GM21723 (cell line): Measurements from ENCODE around the gene EXOC3L4.

ENCODE experiments used
- ATAC-seq: cut with Tn5 transposase; IDR thresholded peaks from one replicate; pipeline ENCODE4 v1.9.1; 2021; ENCODE audit warnings: mild to moderate bottlenecking, moderate library complexity; ENCODE audit not compliant: unreplicated experiment

The EXOC3L4 gene

DNA sequence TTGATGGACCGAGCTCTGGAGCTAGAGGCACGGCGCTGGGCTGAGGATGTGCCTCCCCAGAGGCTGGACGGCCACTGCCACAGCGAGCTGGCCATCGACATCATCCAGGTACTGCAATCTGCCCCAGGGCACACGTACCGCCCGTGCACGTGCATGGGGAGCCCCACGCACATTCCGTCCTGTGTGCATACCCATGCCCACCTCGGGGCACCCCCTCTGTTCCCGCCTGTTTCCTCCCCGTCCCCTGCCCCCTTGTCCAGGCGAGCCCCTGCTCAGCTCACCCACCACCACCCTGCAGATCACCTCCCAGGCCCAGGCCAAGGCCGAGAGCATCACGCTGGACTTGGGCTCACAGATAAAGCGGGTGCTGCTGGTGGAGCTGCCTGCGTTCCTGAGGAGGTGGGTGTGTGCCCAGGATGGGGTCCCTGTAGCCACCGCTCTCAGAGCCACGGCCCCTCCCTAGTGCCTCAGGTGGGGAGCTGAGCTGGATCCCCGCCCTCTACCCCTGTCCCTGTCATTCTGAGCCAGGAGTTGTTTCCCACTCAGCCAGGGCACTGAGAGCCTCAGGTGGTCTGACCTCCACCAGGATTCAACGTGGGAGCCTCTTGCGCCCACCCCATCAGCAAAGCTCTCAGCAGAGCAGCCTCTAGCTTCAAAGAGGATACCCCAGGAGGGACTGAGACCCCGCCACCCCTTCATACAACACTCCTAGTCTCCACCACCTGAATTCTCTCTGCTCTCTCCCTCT, 35.7 kb downstream of the EXOC3L4 start:
- no peak for ATAC-seq

DNA sequence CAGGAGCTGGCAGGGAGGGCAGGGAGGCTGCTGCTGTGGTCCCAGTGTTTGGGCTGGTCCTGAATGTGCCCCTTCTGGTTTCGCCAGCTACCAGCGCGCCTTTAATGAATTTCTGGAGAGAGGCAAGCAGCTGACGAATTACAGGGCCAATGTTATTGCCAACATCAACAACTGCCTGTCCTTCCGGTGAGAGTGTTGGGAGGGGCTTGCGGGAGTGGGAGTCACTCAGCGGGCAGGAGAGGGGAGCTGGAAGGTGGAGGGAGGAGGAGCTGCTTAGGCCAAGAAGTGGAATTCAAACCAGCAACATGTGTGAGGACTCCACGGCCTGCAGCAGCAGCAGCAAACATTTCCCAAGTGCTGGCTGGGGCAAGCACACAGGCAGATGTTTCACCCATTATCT, 36.4 kb downstream of the EXOC3L4 start:
- no peak for ATAC-seq

DNA sequence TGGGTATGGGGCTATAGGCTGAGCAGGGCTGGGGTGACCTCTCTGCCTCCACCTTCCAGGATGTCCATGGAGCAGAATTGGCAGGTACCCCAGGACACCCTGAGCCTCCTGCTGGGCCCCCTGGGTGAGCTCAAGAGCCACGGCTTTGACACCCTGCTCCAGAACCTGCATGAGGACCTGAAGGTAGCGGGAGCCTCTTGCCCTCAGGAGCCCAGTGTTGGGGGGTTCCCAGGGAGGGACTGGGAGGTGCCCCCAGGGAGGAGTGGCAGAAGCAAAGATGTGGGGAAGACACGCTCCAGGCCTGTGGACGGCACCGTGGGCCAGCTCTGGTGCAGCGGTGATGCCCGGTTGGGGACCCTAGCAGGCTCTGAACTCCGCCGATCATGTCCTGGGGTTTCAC, 37.1 kb downstream of the EXOC3L4 start:
- no peak for ATAC-seq

DNA sequence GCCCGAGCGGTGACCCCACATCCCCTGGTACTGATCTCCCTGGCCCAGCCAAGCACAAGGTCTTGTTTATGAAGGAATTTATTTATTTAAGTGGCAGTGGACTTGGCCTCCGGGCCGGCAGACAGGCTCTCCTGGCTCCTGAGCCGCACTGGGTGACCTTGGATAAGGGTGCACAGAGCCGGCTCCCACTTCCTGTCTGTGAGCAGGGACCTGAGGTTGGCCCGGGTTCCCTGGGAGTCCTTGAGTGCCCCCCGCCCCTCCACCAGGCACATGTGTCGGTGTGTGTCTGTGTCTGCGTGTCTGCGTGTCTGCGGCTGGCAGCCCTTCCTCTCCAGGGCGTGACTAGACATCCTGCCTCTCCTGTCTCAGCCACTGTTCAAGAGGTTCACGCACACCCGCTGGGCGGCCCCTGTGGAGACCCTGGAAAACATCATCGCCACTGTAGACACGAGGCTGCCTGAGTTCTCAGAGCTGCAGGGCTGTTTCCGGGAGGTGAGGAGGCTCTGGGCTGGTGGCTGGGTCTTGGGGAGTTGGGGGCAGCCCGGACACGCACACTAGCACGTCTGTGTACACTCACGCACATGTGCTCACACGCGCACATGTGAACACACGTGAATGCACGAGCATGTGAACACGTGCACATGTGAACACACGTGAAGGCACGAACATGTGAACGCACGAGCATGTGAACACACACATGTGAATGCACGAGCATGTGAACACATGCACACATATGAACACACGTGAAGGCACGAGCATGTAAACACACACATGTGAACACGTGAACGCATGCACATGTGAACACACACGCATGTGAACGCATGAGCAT, 38.1 kb downstream of the EXOC3L4 start:
- no peak for ATAC-seq

DNA sequence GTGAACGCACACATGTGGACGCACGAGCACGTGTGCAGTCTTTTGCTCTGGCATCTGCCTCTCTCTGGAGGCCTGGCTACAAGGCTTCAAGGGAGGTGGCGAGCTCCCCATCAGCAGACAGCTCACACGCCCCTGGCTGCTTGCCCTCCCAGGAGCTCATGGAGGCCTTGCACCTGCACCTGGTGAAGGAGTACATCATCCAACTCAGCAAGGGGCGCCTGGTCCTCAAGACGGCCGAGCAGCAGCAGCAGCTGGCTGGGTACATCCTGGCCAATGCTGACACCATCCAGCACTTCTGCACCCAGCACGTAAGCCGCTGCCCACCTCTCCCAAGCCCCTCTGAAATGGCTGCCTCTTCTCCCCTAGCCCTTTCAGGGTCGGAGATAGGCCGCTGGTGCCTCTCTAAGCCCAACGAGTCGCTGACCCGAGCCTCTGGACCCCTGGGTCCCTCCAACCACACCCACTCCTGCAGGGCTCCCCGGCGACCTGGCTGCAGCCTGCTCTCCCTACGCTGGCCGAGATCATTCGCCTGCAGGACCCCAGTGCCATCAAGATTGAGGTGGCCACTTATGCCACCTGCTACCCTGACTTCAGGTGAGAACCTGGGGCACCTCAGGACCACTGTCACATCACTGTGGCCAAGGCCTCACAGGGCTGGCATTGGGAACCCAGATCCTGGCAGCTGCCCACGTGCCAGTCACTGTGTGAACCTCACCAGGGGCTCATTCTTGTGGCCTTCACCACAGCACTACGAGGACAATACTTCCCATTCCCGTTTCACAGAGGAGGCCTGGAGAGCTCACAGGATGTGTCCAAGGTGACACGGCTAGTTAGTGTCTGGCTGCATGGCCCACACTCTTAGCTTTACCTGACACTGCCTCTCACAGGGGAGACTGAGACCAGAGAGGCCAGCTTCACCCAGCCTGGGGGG, 39.0 kb downstream of the EXOC3L4 start:
- ATAC-seq: no peak

DNA sequence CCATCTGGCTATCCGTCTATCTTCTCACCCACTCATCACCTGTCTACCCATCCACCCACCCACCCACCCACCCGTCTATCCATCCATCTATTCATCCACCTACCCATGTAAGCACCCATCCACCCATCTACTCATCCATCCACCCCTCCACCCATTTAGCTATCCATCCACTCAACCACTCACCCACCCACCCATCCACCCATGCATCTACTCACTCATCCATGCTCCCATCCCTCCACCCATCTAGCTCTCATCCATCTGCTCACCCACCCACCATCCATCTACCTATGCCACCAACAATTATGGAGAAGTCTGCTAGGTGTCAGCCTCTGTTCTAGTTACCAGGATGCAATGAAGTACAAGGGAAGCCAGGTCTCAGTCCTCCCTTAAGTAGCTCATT, 39.9 kb downstream of the EXOC3L4 start:
- ATAC-seq: no peak

DNA sequence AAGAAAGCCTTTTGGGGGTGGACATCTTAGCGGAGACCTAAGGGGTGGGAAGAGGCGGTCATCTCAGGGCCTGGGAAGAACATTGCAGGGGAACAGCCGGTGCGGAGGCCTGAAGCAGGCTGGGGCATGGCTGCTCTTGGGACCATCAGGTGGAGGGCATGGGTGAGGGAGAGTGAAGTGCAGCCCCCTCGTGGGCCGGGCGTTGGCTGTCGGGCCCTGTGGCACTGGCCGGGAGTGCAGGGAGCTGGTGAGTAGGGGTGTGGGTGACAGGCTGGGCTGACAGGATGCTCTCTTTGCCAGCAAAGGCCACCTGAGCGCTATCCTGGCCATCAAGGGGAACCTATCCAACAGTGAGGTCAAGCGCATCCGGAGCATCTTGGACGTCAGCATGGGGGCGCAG, 40.4 kb downstream of the EXOC3L4 start:
- ATAC-seq: no peak

DNA sequence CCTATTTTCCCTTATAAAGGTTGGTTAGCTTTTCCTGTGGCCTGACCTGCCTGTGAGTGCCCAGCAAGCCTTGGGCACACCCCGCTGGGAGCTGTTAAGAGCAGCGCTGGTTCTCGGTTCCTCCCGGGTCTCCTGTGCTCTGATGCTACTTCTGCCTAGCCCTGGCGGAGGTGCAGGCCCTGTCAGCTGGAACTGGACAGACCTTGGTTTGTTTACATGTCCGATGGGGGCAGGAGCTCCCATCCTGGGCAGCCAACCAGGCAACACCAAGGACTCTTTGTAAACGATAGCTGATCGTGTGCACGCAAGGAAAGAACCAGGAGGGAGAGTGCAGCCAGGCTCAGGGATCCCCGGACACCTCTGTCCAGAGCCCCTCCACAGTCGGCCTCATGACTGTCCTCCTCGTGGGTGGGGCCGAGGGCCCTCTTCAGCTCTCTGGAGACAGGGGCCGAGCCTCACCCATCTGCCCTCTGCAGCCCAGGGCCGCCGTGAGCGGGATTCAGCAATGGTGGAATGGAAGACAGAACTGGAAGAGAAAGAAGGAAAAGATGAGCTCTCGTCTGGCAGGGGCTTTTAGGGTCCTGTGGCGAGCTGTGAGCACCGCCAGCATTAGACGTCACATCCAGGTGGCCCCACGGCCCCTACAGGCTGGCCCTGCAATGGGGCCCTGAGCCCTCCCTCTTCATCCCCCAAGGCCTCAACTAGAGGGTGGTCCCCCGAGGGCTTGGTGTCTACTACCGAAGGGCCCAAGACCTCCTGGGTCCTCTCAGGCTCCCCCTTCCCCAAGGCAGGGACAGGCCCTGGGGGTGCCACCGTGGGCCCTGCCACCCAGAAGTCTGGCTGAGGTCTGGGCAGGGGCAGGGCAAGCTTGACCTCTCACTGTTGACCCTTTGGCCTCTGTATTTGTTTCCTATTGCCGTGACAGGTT, 41.1 kb downstream of the EXOC3L4 start:
- no peak for ATAC-seq

DNA sequence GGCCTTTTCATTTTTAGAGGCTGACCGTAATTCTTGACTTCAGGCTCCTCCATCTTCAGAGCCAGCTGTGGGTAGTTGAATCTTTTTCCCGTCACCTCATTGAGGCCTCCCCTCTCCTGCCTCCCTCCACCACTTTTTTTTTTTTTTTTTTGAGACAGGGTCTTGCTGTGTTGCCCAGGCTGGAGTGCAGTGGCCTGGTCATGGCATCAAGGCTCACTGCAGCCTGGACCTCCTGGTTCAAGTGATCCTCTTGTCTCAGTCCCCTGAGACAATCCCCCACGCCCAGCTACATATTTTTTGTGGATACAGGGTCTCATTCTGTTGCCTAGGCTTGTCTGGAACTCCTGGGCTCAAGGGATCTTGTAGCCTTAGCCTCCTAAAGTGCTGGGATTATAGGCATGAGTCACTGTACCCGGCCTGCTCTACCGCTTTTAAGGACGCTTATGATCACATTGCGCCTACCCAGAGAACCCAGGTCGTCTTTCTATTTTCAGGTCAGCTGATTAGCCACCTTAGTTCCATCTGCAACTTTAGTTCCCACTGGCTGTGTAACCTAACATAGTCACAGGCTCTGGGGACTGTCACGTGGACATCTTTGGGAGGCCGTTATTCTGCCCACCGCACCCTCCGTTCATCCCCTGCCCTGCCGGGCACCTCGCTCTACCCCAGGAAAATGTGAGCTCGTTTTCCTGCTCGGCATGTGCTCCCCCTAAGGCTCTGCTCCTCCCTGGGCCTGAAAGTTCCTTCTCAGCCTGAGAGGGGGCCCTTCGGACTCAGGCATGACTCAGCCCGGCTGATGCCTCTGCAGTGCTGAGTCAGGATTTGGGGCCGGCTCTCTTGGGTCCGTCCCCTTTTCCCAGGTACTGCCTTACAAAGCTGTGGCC, 42.1 kb downstream of the EXOC3L4 start:
- ATAC-seq: no peak

DNA sequence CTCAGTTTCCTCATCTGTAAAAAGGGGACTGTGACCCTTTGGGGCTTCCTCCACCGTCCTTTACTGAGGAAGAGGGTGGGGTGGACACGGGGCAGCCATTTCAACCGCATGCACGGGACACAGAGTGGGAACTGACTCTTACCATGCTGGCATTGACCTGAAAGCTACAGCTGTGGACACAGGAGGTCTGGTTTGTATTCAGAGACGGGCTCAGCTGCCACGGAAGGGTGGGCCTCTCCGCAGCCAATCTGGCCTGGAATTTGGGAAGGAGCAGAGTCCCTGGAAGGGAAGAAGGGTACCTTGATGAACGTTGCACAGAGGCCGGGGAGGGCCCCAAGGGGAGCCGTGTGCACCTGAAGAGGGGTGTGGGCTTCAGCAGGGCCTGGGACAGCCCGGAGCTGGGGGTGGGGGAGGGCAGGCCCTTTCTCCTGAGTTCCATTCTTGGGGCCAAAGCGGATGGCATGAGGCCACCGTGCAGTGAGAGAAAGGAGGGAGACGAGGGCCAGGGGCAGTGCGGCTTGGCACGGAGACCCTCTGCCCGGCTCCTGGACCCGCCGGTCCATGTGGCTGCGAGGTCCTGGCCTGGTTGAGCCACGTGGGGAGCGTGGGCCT, 43.3 kb downstream of the EXOC3L4 start:
- no peak for ATAC-seq

DNA sequence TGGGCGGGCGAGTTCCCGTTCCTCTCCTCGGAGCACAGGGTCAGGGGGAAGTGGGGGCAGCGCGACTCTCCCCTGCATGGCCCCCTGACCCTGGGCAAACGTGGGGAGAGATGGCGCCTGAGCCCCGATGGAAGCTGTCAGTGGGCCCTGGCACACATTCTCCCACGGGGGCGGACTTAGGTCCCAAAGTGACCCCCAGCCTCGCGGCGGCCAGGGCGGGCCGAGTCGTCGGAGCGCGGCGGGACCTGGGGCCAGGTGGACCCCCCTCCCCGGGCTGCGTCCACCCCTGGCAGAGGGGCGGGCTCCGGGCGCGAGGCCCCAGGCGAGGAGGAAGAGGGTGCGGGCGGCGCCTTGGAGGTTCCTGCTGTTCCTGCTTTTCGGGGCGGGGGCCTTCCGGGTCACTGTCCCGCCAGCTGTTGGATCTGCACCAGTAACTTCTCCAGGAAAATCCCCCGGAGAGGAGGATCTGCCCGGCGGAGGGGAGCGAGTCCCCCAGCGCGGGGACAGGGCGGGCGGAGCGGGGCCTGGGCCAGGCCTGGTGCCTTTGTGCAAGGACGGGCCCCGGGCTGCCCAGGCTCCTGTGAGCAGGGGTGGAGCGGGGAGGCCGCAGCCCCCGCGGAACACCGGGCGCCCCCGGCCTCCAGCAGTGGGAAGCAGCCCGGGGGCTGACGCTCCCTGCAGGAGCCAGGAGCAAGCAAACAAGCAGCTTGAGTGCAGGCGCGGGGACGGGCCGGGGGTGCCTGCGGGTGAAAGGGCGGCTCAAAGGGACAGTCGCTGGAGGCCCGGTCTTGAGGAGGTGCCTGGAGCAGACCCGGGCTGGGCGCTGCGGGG, 44.0 kb downstream of the EXOC3L4 start:
- no peak for ATAC-seq

DNA sequence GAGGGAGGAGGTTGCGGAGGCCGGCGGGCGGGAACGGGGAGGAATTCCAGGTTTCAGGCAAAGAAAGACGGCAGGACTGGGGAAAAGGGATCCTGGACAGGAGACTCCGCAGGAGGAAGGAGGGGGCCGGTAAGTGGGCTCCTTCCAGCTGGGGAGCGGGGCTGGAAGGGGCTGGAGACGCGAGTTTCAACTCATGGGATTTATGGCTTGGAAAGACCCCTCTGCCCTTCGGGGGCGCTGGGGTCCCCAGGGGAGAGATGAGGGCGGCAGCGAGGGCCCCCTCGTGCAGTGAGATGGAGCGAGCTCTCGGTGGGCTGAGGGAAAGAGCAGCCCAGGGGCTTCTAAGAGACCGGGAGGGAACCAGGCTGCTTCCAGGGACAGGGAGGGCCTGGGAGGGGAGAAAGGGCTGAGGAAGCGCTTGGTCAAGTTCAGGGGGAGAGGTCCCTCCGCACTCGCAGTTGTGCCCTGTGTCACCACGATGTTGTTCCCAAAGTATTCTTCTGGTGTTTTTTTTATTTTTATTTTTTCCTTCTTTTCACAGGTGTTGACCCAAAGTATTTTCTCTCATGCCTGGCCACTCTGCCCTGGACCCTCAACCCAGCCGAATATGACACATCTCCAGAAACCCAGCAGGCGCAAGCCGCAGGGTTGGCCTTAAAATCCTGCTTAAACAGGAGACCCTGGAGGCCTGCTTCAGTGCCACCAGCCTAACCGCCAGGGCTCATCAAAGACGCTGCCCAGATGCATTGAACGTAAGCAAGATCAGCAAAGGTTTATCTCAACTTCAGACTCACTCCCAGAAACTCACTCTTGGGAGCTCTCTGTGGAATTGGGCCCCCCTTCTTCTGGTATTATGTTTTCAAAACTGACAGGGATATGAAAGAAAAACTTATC, 44.9 kb downstream of the EXOC3L4 start:
- no peak for ATAC-seq

DNA sequence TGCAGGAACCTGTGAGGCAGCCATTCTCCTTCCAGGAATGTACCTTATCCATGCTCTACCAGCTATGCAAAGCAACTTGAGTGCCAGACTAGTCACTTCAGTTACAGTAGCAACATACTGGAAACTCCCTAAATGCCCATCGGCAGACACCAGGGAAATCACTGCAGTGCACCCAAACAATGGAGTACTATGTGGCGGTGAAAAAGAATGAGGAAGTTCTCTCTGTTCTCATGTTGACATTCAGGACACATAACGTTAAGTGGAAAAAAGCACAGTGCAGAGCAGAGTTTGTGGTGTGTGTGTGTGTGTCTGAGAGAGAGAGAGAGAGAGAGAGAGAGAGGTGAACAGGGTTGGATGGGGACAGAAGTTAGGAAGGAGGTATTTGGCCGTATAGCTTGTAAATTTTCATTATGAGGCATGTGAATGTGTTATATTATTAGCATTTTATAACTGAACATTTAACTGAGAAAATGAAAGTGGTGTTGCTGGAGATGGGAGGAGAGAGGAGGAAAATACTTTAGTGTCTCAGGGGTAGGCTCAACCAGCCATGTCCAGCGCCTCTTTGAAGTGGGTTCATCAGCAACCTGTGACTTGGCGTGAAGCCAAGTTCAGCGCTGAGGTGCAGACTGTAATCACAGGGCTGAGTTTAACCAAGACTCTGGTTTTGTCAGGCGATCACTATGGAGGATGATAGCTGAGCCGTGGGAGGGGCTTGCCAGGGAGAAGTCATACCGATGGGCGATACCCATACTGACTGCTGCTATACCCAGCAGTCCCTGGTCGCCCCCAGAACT, 46.0 kb downstream of the EXOC3L4 start:
- peak; percentile 62 for ATAC-seq

DNA sequence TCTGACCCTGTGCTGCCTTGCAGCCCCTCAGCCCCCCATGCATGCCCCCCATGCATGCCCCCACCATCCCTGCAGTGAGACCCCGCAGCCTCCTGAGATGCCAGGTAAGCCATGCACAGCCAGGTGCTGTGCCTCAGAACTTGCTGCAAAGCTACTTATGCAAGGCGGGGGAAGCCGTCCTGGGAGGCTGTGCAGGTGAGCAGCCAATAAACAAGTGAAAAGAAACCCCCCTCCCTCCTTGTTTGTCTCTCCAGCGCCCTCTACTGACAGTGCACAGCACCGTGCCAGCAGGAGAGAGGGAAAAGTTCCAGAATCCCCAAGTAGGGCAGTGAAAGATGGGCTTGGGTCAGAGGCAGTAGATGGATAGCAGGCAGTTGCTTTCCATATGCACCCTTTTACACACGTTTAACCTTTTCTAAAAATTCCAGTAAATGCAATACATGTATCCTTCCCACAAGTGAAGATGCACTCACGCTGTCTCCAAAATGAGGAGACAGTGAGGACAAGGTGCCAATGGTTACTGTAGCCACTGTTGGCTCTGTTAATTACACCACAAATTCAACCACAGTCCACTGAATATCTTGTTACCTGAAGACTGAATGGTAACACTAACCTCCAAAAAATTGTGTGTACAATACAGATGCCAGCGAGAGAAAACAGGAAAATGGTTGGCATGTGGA, 46.7 kb downstream of the EXOC3L4 start:
- peak; percentile 40 for ATAC-seq

DNA sequence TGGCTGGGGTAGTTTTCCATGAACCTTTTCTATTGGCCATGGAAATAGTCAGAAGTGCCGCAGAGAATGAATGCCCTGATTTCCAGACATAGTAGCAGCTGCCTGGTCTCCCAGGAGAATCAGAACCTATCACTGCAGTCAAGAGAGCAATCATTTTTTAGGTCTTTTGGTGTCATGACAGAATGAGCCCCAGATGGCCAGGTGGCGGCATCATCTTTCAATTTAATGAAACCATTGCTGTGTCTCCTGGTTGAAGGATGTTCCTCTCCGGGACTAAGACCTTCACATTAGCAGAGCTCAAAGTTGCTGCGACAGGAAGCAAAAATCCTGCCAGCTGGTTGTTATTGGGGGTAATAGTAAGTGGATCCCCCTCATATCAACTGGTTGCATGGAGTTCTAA, 47.5 kb downstream of the EXOC3L4 start:
- no peak for ATAC-seq
